NCI-H460 (cell line): ENCODE measurements around the gene BIRC3. TPM values are rescaled to one million over a fixed set of nuclear protein-coding genes. Genes with fewer than 3 reads are reported as not detected.
"Not testable (repeated sequence)": the region's sequence is repeated elsewhere in the genome, so short reads cannot be mapped to it uniquely, and the experiment has no call there.

Experiments used
- DNase-seq: peaks from one replicate; pipeline ENCODE4 v3.0.0-alpha.2; 2016; ENCODE audit warnings: low read depth; ENCODE audit errors: extremely low read depth
- total RNA-seq: library from RNA; depleted of rRNA; stranded (reverse); fragments of >200 nt; shearing (Covaris generic); gene quantifications from 2 replicates; pipeline ENCODE4 v1.2.3, GENCODE V29; 2014

BIRC3 gene
- total RNA-seq, 1 experiment from 2014 or later, result 2.0 TPM

- DNase-seq, result peak; percentile 40
Measured at GRCh38 chr11:102293873-102294601, 23.2 kb upstream of the BIRC3 start.

- DNase-seq, result no peak
Measured at GRCh38 chr11:102295045-102295444, 22.2 kb upstream of the BIRC3 start.

GRCh38 chr11:102296757-102297156, 20.5 kb upstream of the BIRC3 start:
- not testable (repeated sequence) for DNase-seq

- DNase-seq, result not testable (repeated sequence)
Measured at GRCh38 chr11:102300837-102301236, 16.4 kb upstream of the BIRC3 start.

GRCh38 chr11:102302241-102302640, 15.0 kb upstream of the BIRC3 start:
- DNase-seq, result no peak

GRCh38 chr11:102304686-102305085, 12.6 kb upstream of the BIRC3 start:
- DNase-seq, result no peak

GRCh38 chr11:102305352-102306047, 11.8 kb upstream of the BIRC3 start:
- DNase-seq, result no peak

- no peak for DNase-seq
Measured at GRCh38 chr11:102306048-102306597, 11.2 kb upstream of the BIRC3 start.

GRCh38 chr11:102306817-102307726, 10.2 kb upstream of the BIRC3 start:
- DNase-seq, result no peak

GRCh38 chr11:102307727-102308038, 9.6 kb upstream of the BIRC3 start:
- no peak for DNase-seq

- DNase-seq, result no peak
Measured at GRCh38 chr11:102309621-102310541, 7.4 kb upstream of the BIRC3 start.

GRCh38 chr11:102312667-102313066, 4.6 kb upstream of the BIRC3 start:
- DNase-seq, result no peak

- DNase-seq, result no peak
Measured at GRCh38 chr11:102313238-102313940, 3.9 kb upstream of the BIRC3 start.

- DNase-seq, result no peak
Measured at GRCh38 chr11:102314784-102315183, 2.5 kb upstream of the BIRC3 start.

- no peak for DNase-seq
Measured at GRCh38 chr11:102316346-102316904, 859 bp upstream of the BIRC3 start.

GRCh38 chr11:102317768-102318103, 452 bp downstream of the BIRC3 start:
- DNase-seq, result no peak

GRCh38 chr11:102318469-102318868, 1.2 kb downstream of the BIRC3 start:
- DNase-seq, result no peak

- no peak for DNase-seq
Measured at GRCh38 chr11:102319544-102319943, 2.3 kb downstream of the BIRC3 start.

- no peak for DNase-seq
Measured at GRCh38 chr11:102320188-102320587, 2.9 kb downstream of the BIRC3 start.
